GM20000 (cell line): ENCODE data around the gene PGM5.

Source experiments
- DNase-seq: peaks from one replicate; pipeline ENCODE4 v3.0.0; 2012; ENCODE audit warnings: low spot score
- TF ChIP-seq, protein P1 (sequence below): IDR thresholded peaks from 2 replicates; pipeline ENCODE4 v1.5.1; 2012; ENCODE audit warnings: mild to moderate bottlenecking, control low read depth; ENCODE audit errors: extremely low read depth, missing control alignments

PGM5 gene

DNA sequence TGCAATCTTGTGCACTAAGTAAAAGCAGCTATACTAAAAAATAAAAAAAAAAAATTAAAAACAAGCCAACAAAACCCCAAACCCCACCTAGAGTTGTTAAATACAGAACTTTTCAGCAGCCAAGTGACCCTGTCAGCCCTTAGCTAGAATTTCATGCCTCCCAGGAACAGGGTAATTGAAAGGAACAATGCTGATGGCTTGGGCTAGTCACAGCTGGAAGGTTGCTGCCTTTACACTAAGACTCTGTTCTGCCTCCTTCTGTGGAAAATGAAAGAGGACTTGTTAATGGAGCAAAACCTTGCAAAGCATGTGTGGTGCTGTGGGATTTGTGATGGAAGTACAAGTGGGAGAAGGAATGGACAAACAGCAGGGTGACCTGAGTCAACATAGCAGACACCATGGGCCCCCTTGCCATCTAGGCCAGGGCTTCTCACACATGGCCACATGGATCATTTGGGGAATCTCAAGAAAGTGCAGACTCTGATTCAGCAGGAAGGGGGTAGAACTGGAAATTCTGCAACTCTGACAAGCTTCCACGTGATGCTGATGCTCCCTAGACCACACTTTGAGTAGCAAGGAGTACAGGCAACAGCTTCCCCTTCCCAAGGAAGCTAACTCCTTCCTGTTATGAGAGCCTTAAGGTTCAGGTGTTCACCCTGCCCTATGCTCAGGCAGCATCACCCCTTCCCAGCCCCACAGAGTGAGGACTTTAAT lies 199.2 kb downstream of the PGM5 start:
- TF ChIP-seq, protein P1, sequence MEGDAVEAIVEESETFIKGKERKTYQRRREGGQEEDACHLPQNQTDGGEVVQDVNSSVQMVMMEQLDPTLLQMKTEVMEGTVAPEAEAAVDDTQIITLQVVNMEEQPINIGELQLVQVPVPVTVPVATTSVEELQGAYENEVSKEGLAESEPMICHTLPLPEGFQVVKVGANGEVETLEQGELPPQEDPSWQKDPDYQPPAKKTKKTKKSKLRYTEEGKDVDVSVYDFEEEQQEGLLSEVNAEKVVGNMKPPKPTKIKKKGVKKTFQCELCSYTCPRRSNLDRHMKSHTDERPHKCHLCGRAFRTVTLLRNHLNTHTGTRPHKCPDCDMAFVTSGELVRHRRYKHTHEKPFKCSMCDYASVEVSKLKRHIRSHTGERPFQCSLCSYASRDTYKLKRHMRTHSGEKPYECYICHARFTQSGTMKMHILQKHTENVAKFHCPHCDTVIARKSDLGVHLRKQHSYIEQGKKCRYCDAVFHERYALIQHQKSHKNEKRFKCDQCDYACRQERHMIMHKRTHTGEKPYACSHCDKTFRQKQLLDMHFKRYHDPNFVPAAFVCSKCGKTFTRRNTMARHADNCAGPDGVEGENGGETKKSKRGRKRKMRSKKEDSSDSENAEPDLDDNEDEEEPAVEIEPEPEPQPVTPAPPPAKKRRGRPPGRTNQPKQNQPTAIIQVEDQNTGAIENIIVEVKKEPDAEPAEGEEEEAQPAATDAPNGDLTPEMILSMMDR = no peak

DNA sequence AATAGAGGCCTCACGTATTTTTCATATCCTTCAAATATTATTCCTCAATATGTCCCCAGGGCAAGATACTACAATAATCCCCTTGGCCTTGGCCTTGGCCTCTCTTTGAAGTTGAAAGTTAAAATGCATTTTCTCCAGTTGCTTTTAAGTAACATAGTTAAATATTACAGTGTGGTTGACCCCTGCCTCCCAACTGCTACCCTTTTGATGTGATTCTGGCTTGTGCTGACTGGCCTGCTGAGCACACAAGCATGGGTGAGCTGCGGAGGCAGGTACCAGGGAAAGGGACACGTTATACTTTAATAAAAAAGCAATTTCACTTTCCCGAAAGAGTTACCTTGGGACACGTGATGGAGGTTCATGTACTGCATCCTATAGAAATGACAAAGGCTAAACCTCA lies 202.1 kb downstream of the PGM5 start:
- DNase-seq = no peak
- TF ChIP-seq, protein P1 = no peak

More for the DNA sequence above, 199.2 kb downstream of the PGM5 start:
- DNase-seq = no peak

DNA sequence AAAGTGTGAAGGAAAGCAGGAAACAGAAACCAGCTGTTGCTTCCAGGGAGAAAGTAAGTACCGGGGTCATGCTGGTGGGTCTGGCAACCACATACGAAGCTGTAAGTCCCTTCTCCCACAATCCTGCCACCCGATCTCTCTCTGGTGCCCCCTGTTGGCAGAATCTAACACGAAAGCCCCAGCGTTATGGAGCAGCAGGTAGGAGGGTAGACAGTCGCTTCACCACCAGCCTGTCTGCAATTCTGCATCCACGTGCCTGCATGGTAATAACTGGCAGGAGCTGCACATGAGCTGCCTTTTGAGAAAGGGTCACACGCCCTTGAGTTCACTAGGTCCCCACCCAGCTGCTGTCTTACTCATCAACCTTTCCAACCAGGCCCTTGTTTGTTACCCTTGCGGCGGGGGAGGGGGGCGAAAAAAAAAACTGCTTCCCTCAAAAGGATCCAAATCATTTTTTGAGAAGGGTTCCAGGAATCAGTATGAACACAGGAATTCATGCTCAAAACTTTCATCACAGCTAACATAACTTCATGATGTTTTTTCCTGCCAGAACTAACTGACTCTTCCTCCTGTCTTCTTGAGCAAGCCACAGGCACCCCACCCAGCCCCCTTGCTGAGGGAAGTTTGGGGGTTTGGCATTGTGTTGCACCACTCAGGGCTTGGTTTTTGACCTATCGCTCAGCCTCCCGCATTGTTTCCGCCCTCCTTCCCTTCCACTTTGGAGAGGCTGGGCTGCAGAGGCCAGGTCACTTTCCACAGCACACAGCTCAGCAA lies 203.8 kb downstream of the PGM5 start:
- TF ChIP-seq, protein P1 = peak; percentile 58
- DNase-seq = peak; percentile 46

DNA sequence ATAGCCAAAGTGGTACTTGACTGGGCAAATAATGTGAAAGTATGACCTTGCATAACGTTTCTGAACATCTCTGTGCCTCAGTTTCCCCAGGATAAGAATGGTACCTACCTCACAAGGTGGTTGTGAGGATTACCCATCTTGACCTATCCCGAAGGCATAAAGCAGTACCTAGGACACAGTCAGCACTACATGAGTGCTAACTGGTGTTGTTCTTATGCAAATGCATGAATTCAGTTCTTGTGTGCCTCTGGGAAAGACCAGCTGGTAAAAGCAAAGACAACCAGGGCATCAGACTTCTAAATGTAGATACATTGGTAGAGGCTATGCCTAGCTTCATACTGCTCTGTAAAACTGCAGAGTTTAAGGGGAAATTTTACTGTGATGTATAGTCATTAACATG lies 206.1 kb downstream of the PGM5 start:
- TF ChIP-seq, protein P1 = no peak
- DNase-seq = no peak

DNA sequence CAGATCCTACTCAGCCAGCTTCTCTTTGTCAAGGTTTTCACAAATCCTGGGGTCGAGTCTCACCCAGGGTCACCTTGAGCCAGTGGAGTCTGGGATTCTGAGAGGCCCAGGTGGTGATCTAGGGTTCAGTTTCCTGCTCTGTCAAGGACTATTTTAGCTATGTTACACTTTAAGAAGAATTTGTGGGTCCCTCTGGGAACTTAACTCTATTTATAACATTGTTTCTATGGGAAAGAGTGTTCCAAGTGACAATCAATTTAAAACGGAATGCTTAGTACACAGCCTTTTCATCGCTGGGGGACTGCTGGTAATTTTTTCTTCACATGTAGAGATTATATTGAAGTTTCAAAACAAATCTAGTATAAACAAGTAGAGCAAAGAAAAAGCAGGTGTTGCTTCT lies 211.2 kb downstream of the PGM5 start:
- TF ChIP-seq, protein P1 = no peak
- no peak for DNase-seq

DNA sequence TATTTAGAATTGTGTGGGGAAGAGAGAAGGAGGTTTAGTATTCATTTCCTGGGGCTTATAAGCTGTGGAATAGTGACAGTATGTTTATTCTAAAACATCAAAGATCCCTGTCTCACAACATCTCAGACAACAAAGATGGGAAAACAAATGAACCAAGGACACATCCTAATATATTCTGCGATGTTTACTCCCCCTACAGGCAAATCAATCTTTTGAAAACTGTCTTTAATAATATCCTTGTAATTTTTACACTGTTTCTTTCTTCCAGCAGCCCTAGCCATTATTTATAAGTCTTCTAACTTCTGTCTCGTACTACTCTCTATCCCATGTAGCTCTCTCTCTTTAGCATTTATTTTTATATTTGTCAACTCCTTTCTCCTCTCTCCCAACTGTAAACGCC lies 217.7 kb downstream of the PGM5 start:
- TF ChIP-seq, protein P1 = no peak
- no peak for DNase-seq

DNA sequence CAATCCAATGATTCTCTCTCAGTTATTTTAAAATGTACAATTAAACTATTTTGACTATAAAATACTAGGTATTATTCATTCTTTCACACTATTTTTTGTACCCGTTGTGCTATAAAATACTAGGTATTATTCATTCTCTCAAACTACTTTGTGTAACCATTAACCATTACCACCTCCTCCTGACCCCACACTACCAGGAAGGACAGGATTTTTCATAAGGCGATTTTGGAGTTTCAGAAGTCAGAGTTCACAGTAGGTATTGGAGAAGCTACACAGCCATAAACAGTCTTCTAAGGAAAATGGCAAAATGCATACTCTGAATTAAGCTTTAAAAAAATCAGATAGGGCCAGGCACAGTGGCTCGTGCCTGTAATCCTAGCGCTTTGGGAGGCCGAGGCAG lies 219.4 kb downstream of the PGM5 start:
- DNase-seq = no peak
- TF ChIP-seq, protein P1 = no peak
